Karpas-422 (cell line): Measurements from ENCODE around the gene RUFY4. TPM values are rescaled to one million over a fixed set of nuclear protein-coding genes. Genes with fewer than 3 reads are reported as not detected.

Experiments
- DNase-seq: peaks from one replicate; pipeline ENCODE4 v3.0.0-alpha.2; 2015
- H2AFZ ChIP-seq: fragments of 200-600 bp; sonication (generic); 2 replicates; pipeline ENCODE4 v1.6.1; 2014; ENCODE audit warnings: antibody characterized with exemption, low read length, mixed read lengths
- H3K27ac ChIP-seq: fragments of 200-600 bp; sonication (generic); 2 replicates; pipeline ENCODE4 v1.5.1; 2014; ENCODE audit warnings: mild to moderate bottlenecking, low read length, moderate library complexity
- H3K27me3 ChIP-seq: fragments of 200-600 bp; sonication (generic); 2 replicates; pipeline ENCODE4 v1.6.1; 2014; ENCODE audit warnings: low read length, mixed read lengths
- H3K36me3 ChIP-seq: fragments of 200-600 bp; sonication (generic); 2 replicates; pipeline ENCODE4 v1.6.1; 2014; ENCODE audit warnings: low read length, mixed read lengths; ENCODE audit not compliant: insufficient read depth
- H3K4me1 ChIP-seq: fragments of 200-600 bp; sonication (generic); 2 replicates; pipeline ENCODE4 v1.6.1; 2014; ENCODE audit warnings: mild to moderate bottlenecking, low read length, mixed read lengths
- H3K4me2 ChIP-seq: fragments of 200-600 bp; sonication (generic); 2 replicates; pipeline ENCODE4 v1.6.1; 2014; ENCODE audit warnings: low read length, low read depth, mild to moderate bottlenecking; ENCODE audit not compliant: poor library complexity, severe bottlenecking
- H3K4me3 ChIP-seq: fragments of 200-600 bp; sonication (generic); 2 replicates; pipeline ENCODE4 v1.5.1; 2014; ENCODE audit warnings: mild to moderate bottlenecking, antibody characterized with exemption, low read length, mixed read lengths
- H3K79me2 ChIP-seq: fragments of 200-600 bp; sonication (generic); 2 replicates; pipeline ENCODE4 v1.6.1; 2014; ENCODE audit warnings: mild to moderate bottlenecking, low read length, mixed read lengths
- H3K9ac ChIP-seq: fragments of 200-600 bp; sonication (generic); 2 replicates; pipeline ENCODE4 v1.6.0; 2014; ENCODE audit warnings: low read length
- H3K9me2 ChIP-seq: fragments of 200-600 bp; sonication (generic), shearing (Covaris generic); replicated peaks from 2 replicates; pipeline ENCODE4 v1.6.0; 2014; ENCODE audit warnings: mild to moderate bottlenecking, low read length, moderate library complexity; ENCODE audit not compliant: insufficient read depth
- H3K9me3 ChIP-seq: fragments of 300-700, 200-600 bp; sonication (generic); 2 replicates; pipeline ENCODE4 v1.6.1; 2014; ENCODE audit warnings: low read length, mixed read lengths
- H4K20me1 ChIP-seq: fragments of 200-600 bp; sonication (generic); 2 replicates; pipeline ENCODE4 v1.6.1; 2014; ENCODE audit warnings: mild to moderate bottlenecking, antibody characterized with exemption, low read length, low read depth; ENCODE audit not compliant: insufficient read depth
- total RNA-seq: library from RNA; depleted of rRNA; stranded (reverse); fragments of >200 nt; shearing (Covaris generic); gene quantifications from 2 replicates; pipeline ENCODE4 v1.2.3, GENCODE V29; 2014; ENCODE audit warnings: low replicate concordance; rRNA removed

Gene RUFY4
- total RNA-seq, 1 experiment from 2014 or later = not detected

- Histone ChIP-seq H3K36me3 (no peaks in the 10 kb centered on the region), H3K9ac (no peak overlapping the region), H2AFZ (no peak overlapping the region), H3K27me3 (no peaks in the 10 kb centered on the region; the same call in 1 of the 2 replicates), H3K9me3 (no peaks in the 10 kb centered on the region), H3K4me1 (no peaks in the 10 kb centered on the region), H3K4me3 (no peak overlapping the region), H4K20me1 (no peaks in the 10 kb centered on the region), H3K27ac (no peak overlapping the region), H3K79me2 (no peaks in the 10 kb centered on the region), H3K9me2 (no peaks in the 10 kb centered on the region), H3K4me2 (no peak overlapping the region)
- no peak for DNase-seq
Observed at GRCh38 chr2:218128781-218129457, 59.9 kb downstream of the RUFY4 start.

GRCh38 chr2:218129458-218130135 lies 60.5 kb downstream of the RUFY4 start:
- no peak overlapping the region for H3K9ac ChIP-seq
- H3K36me3 ChIP-seq = no peaks in the 10 kb centered on the region
- H3K4me2 ChIP-seq = no peak overlapping the region
- no peak overlapping the region for H3K27ac ChIP-seq
- no peak for DNase-seq
- no peaks in the 10 kb centered on the region for H3K4me1 ChIP-seq
- no peaks in the 10 kb centered on the region for H3K9me3 ChIP-seq
- no peak overlapping the region for H2AFZ ChIP-seq
- peaks cover 3% of the 10 kb centered on the region for H3K27me3 ChIP-seq
- H3K79me2 ChIP-seq = no peaks in the 10 kb centered on the region
- no peak overlapping the region for H3K4me3 ChIP-seq
- no peaks in the 10 kb centered on the region for H4K20me1 ChIP-seq
- H3K9me2 ChIP-seq = no peaks in the 10 kb centered on the region

- Histone ChIP-seq H3K9me2 (no peaks in the 10 kb centered on the region), H3K27me3 (peaks cover 4% of the 10 kb centered on the region; the same call in 1 of the 2 replicates), H3K79me2 (no peaks in the 10 kb centered on the region), H3K27ac (no peak overlapping the region), H2AFZ (no peak overlapping the region), H3K9me3 (no peaks in the 10 kb centered on the region), H3K4me3 (no peak overlapping the region), H3K9ac (no peak overlapping the region), H3K4me2 (no peak overlapping the region), H3K4me1 (no peaks in the 10 kb centered on the region), H3K36me3 (no peaks in the 10 kb centered on the region), H4K20me1 (no peaks in the 10 kb centered on the region)
- DNase-seq = no peak
Observed at GRCh38 chr2:218130377-218130776, 61.3 kb downstream of the RUFY4 start.

GRCh38 chr2:218130822-218131221 lies 61.8 kb downstream of the RUFY4 start:
- DNase-seq = no peak
- H3K79me2 ChIP-seq = no peaks in the 10 kb centered on the region
- no peaks in the 10 kb centered on the region for H3K4me1 ChIP-seq
- no peaks in the 10 kb centered on the region for H3K9me2 ChIP-seq
- no peak overlapping the region for H3K4me2 ChIP-seq
- no peak overlapping the region for H3K27ac ChIP-seq
- no peaks in the 10 kb centered on the region for H3K9me3 ChIP-seq
- peaks cover 4% of the 10 kb centered on the region; the same call in 1 of the 2 replicates for H3K27me3 ChIP-seq
- H2AFZ ChIP-seq = no peak overlapping the region
- H3K4me3 ChIP-seq = no peak overlapping the region
- H3K9ac ChIP-seq = no peak overlapping the region
- H3K36me3 ChIP-seq = no peaks in the 10 kb centered on the region
- no peaks in the 10 kb centered on the region for H4K20me1 ChIP-seq

GRCh38 chr2:218137514-218137913 lies 68.5 kb downstream of the RUFY4 start:
- Histone ChIP-seq H3K9me3 (no peaks in the 10 kb centered on the region), H3K27ac (no peak overlapping the region), H3K9me2 (no peaks in the 10 kb centered on the region), H3K4me1 (no peaks in the 10 kb centered on the region), H4K20me1 (no peaks in the 10 kb centered on the region), H3K4me3 (no peak overlapping the region), H3K79me2 (no peaks in the 10 kb centered on the region), H2AFZ (no peak overlapping the region), H3K36me3 (no peaks in the 10 kb centered on the region), H3K27me3 (peaks cover 4% of the 10 kb centered on the region; the same call in 1 of the 2 replicates), H3K4me2 (no peak overlapping the region), H3K9ac (no peak overlapping the region)
- no peak for DNase-seq

- no peaks in the 10 kb centered on the region for H4K20me1 ChIP-seq
Observed at GRCh38 chr2:218138047-218138446, 69.0 kb downstream of the RUFY4 start.

More at GRCh38 chr2:218138047-218138446, 69.0 kb downstream of the RUFY4 start:
- Histone ChIP-seq H3K27me3 (peaks cover 4% of the 10 kb centered on the region; the same call in 1 of the 2 replicates), H3K4me3 (no peak overlapping the region), H3K9me3 (no peaks in the 10 kb centered on the region), H3K9ac (no peak overlapping the region), H3K27ac (no peak overlapping the region), H3K36me3 (no peaks in the 10 kb centered on the region), H2AFZ (no peak overlapping the region), H3K4me1 (no peaks in the 10 kb centered on the region), H3K9me2 (no peaks in the 10 kb centered on the region), H3K4me2 (no peak overlapping the region), H3K79me2 (no peaks in the 10 kb centered on the region)
- no peak for DNase-seq

Other genes with a start within 250 kb of the RUFY4 start
- gene TNS1, start 66.3 kb upstream of the RUFY4 start, total RNA-seq = 1.7 TPM in 1 of 2 replicates, not detected in the other
- not detected in 2 replicates for gene CXCR2, start 56.8 kb downstream of the RUFY4 start, total RNA-seq
- not detected in 2 replicates for gene CXCR1, start 97.7 kb downstream of the RUFY4 start, total RNA-seq
- gene ARPC2, start 147.9 kb downstream of the RUFY4 start, total RNA-seq = 474 and 568 TPM in 2 replicates
- gene GPBAR1, start 191.8 kb downstream of the RUFY4 start, total RNA-seq = 0.29 and 0.82 TPM in 2 replicates
- 77.6 and 204 TPM in 2 replicates for gene AAMP, start 200.9 kb downstream of the RUFY4 start, total RNA-seq
- 26.5 and 60.1 TPM in 2 replicates for gene PNKD, start 201.3 kb downstream of the RUFY4 start, total RNA-seq
- 17.0 and 23.3 TPM in 2 replicates for gene TMBIM1, start 223.2 kb downstream of the RUFY4 start, total RNA-seq